Measurements from ENCODE around the gene SLBP.
A peak's percentile ranks its signal among the peaks of the same experiment; 100 is the strongest.
"Not testable (repeated sequence)": the region's sequence is repeated elsewhere in the genome, so short reads cannot be mapped to it uniquely, and the experiment has no call there.

SLBP gene

GRCh38 chr4:1705732-1706131 is 6.4 kb downstream of the SLBP start:
- TF ChIP-seq, protein P1, sequence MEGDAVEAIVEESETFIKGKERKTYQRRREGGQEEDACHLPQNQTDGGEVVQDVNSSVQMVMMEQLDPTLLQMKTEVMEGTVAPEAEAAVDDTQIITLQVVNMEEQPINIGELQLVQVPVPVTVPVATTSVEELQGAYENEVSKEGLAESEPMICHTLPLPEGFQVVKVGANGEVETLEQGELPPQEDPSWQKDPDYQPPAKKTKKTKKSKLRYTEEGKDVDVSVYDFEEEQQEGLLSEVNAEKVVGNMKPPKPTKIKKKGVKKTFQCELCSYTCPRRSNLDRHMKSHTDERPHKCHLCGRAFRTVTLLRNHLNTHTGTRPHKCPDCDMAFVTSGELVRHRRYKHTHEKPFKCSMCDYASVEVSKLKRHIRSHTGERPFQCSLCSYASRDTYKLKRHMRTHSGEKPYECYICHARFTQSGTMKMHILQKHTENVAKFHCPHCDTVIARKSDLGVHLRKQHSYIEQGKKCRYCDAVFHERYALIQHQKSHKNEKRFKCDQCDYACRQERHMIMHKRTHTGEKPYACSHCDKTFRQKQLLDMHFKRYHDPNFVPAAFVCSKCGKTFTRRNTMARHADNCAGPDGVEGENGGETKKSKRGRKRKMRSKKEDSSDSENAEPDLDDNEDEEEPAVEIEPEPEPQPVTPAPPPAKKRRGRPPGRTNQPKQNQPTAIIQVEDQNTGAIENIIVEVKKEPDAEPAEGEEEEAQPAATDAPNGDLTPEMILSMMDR (IDR thresholded peaks at IDR 0.05; ENCODE audit: insufficient read depth, low read length, poor library complexity, severe bottlenecking), result no peak
- peaks cover 12% of the 10 kb centered on the region for H3K36me3 ChIP-seq (ENCODE audit: control insufficient read depth, insufficient read depth, low read length)
- H3K4me3 ChIP-seq (replicated peaks; ENCODE audit: low read depth, low read length), result no peak overlapping the region
- no peaks in the 10 kb centered on the region for H3K27me3 ChIP-seq (replicated peaks; ENCODE audit: control insufficient read depth, insufficient read depth, low read length)
- no peak for DNase-seq (ENCODE audit: extremely low read depth, insufficient read length)

DNA sequence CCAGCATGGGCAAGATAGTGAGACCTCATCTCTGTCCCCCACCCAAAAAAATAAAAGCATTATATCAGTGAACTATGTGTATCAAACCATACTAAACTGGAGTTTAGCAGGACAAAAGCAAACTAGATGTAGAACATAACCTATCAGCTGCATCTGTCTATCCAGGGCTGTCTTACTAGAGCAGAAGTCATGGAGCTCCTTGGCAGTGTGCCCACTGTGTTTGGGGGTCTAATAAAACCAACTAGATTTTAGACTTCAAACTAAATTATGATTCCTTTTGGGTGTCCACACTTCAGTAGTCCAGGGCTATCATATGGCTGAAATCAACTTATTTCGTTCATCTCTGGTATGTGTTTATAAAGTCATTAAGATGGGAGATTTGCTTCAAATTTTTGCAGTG is 8.3 kb downstream of the SLBP start:
- H3K27me3 ChIP-seq (replicated peaks; ENCODE audit: control insufficient read depth, insufficient read depth, low read length), result no peaks in the 10 kb centered on the region
- no peak overlapping the region for H3K4me3 ChIP-seq (replicated peaks; ENCODE audit: low read depth, low read length)
- H3K36me3 ChIP-seq (ENCODE audit: control insufficient read depth, insufficient read depth, low read length), result peaks cover 15% of the 10 kb centered on the region
- DNase-seq (ENCODE audit: extremely low read depth, insufficient read length), result no peak
- TF ChIP-seq, protein P1 (IDR thresholded peaks at IDR 0.05; ENCODE audit: insufficient read depth, low read length, poor library complexity, severe bottlenecking), result no peak

- H3K27me3 ChIP-seq (replicated peaks; ENCODE audit: control insufficient read depth, insufficient read depth, low read length); DNase-seq (ENCODE audit: extremely low read depth, insufficient read length); H3K4me3 ChIP-seq (replicated peaks; ENCODE audit: low read depth, low read length): not testable (repeated sequence)
- peaks cover 22% of the 10 kb centered on the region for H3K36me3 ChIP-seq (ENCODE audit: control insufficient read depth, insufficient read depth, low read length)
Observed at GRCh38 chr4:1701671-1702070, 10.4 kb downstream of the SLBP start.

DNA sequence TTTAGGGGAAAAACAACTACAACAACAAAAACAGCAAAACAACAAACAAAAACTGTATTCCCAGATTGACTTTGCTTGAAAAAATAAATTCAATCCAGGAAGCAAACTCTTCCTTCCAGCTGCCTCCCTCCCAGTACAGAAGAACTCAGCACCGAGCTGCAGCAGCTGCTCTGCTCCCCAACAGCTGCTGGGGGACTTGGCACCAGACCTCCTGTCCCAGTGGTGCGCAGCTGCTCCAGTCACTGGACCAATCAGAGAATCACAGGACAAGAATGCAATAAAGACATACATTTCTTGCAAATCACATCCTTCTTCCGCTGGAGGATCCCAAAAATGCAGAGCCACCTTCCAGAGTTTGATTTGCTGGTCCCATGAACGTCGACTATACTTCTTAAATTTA is 16.2 kb downstream of the SLBP start:
- Histone ChIP-seq H3K36me3 (ENCODE audit: control insufficient read depth, insufficient read depth, low read length) (peaks cover 33% of the 10 kb centered on the region), H3K27me3 (replicated peaks; ENCODE audit: control insufficient read depth, insufficient read depth, low read length) (no peaks in the 10 kb centered on the region), H3K4me3 (replicated peaks; ENCODE audit: low read depth, low read length) (no peak overlapping the region)
- TF ChIP-seq, protein P1 (IDR thresholded peaks at IDR 0.05; ENCODE audit: insufficient read depth, low read length, poor library complexity, severe bottlenecking), result no peak
- DNase-seq (ENCODE audit: extremely low read depth, insufficient read length), result no peak

DNA sequence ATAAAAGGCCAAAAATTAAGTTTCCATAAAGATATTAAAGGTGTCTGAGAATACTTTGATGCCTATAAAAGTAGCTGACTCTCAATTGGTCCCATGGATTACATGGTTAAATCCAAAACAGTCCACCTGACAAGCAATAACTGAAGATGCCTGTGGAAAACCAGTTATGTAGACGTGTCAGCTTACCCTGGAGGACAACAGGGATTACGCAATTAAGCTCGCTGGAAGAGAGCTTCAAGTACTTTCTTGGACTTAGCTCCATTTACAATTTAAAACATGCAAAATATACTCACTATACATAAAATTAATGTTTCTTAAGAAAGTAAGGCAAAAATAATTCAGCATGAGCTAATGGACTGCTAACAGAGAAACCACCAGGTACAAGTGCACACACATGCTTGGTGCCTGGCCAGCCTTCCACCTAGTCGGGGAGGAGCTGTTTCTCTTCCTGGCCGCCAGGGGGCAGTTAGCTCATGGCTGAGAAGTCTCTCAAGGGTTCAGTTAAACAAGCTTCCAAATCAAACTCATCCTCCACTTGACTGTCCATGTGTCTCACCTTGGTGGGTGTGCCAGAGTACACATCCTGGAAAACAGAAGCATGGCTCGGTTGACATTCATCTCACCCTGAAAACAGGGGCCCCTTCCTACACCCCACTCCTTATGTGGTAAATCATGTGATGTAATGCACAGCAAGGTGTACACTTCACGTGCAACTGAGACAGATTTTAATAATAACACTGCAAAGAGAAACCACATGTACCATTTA is 18.8 kb downstream of the SLBP start:
- peaks cover 29% of the 10 kb centered on the region for H3K36me3 ChIP-seq (ENCODE audit: control insufficient read depth, insufficient read depth, low read length)
- DNase-seq (ENCODE audit: extremely low read depth, insufficient read length), result peak; percentile 24
- no peak overlapping the region for H3K4me3 ChIP-seq (replicated peaks; ENCODE audit: low read depth, low read length)
- H3K27me3 ChIP-seq (replicated peaks; ENCODE audit: control insufficient read depth, insufficient read depth, low read length), result no peaks in the 10 kb centered on the region
- TF ChIP-seq, protein P1 (IDR thresholded peaks at IDR 0.05; ENCODE audit: insufficient read depth, low read length, poor library complexity, severe bottlenecking), result peak; percentile 97

DNA sequence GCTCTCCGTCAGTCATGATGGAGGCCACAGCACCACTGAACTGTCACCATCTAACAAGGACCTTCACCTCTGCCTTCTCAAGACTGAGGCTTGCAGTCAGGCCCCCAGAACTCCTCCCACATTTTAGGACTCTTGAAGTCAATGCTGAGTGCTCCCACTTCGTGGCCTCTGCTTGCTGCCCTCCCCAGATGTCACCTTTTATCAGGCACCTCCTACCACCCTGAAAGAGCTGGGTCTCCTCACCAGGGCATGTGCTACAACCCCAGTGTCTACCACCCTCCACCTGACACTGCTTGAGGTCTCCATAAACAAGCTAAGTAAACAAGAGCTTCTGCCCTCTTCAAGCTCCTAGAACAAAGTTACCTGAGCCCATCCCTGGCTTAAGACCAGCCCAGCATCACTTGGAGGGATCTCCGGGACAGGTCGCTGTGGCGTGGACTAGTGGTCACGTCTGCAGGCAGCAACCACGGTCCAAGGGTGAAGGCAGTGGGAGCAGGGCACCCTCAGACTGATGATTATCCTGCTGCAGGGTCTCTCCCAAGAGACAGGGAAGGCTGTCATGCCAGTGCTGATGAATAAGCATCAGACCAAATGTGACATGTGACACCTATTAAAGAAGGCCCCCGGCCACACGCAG is 20.3 kb downstream of the SLBP start:
- peaks cover 25% of the 10 kb centered on the region for H3K36me3 ChIP-seq (ENCODE audit: control insufficient read depth, insufficient read depth, low read length)

More for the DNA sequence above, 20.3 kb downstream of the SLBP start:
- TF ChIP-seq, protein P1 (IDR thresholded peaks at IDR 0.05; ENCODE audit: insufficient read depth, low read length, poor library complexity, severe bottlenecking), result no peak
- Histone ChIP-seq H3K27me3 (replicated peaks; ENCODE audit: control insufficient read depth, insufficient read depth, low read length) (no peaks in the 10 kb centered on the region), H3K4me3 (replicated peaks; ENCODE audit: low read depth, low read length) (no peak overlapping the region)
- no peak for DNase-seq (ENCODE audit: extremely low read depth, insufficient read length)
